B cell (primary cell): ENCODE measurements around the gene SUCLG1. TPM values are rescaled to one million over a fixed set of nuclear protein-coding genes. Genes with fewer than 3 reads are reported as not detected.

Experiments
- ATAC-seq: fragments of 200-7000 bp; cut with Tn5 transposase; one replicate; pipeline ENCODE4 v1.10.0; 2021; ENCODE audit warnings: low read depth, mild to moderate bottlenecking, moderate number of reproducible peaks, moderate library complexity
- CTCF ChIA-PET: fragments of 350-600 bp; sonication (Branson Sonifier 250); formaldehyde crosslinking; loops from one replicate; lab custom pipeline; 2021; ENCODE audit warnings: antibody characterized with exemption, inconsistent platforms; lab: Charles Lee
- POLR2A ChIA-PET: fragments of 350-600 bp; sonication (Branson Sonifier 250); formaldehyde crosslinking; loops from one replicate; lab custom pipeline; 2021; ENCODE audit warnings: antibody characterized with exemption; lab: Charles Lee
- DNase-seq: peaks from one replicate; pipeline ENCODE4 v3.0.0; 2013
- H2AFZ ChIP-seq: 2 replicates; pipeline ENCODE4 v1.6.1; 2012; ENCODE audit warnings: mild to moderate bottlenecking, low read depth, low read length; ENCODE audit not compliant: insufficient read depth, poor library complexity, severe bottlenecking
- H3K27ac ChIP-seq, 2 donors: 1 replicate in 1 of 2; 2 replicates in 1 of 2; pipeline ENCODE4 v1.5.1; 2012 to 2013; ENCODE audit warnings: low read length in 2 of 2, mild to moderate bottlenecking in 2 of 2, moderate library complexity in 1 of 2
- H3K27me3 ChIP-seq, 4 experiments: fragments of 200-600 bp in 1 of 4; sonication (generic) in 1 of 4; replicated peaks in 1 of 4; 1 replicate in 2 of 4; 2 replicates in 2 of 4; pipeline versions ENCODE4 v1.6.1 to v1.7.0; 2013 to 2016; ENCODE audit warnings: low read length in 3 of 4, mild to moderate bottlenecking in 2 of 4, mixed read lengths in 1 of 4, moderate library complexity in 1 of 4; ENCODE audit not compliant: insufficient read depth in 4 of 4, control insufficient read depth in 3 of 4; ENCODE audit errors: control extremely low read depth in 1 of 4
- H3K36me3 ChIP-seq, 2 experiments: replicated peaks in 1 of 2; 1 replicate in 1 of 2; 2 replicates in 1 of 2; pipeline versions ENCODE4 v1.6.1 to v1.7.1; 2013; ENCODE audit warnings: low read length in 1 of 2; ENCODE audit not compliant: insufficient read depth in 2 of 2, control insufficient read depth in 1 of 2; ENCODE audit errors: control extremely low read depth in 1 of 2, extremely low read depth in 1 of 2
- H3K4me1 ChIP-seq, 2 donors: fragments of 200-600 bp in 1 of 2; sonication (generic) in 1 of 2; 1 replicate in 1 of 2; 2 replicates in 1 of 2; pipeline versions ENCODE4 v1.5.1 to v1.6.1; 2013 to 2017; ENCODE audit warnings: low read length in 2 of 2; ENCODE audit not compliant: control insufficient read depth in 2 of 2, insufficient read depth in 2 of 2
- H3K4me2 ChIP-seq: replicated peaks from 2 replicates; pipeline ENCODE3; 2012; ENCODE audit warnings: mild to moderate bottlenecking, low read depth, low read length; ENCODE audit not compliant: poor library complexity, severe bottlenecking
- H3K4me3 ChIP-seq, 5 experiments: fragments of 200-600 bp in 1 of 5; sonication (generic) in 1 of 5; 1 replicate in 3 of 5; 2 replicates in 2 of 5; pipeline versions ENCODE4 v1.5.1 to v1.7.0; 2011 to 2016; ENCODE audit warnings: low read length in 4 of 5, mild to moderate bottlenecking in 4 of 5, low read depth in 2 of 5, control low read depth in 1 of 5, moderate library complexity in 1 of 5; ENCODE audit not compliant: insufficient read depth in 1 of 5; ENCODE audit errors: control extremely low read depth in 1 of 5, extremely low read depth in 1 of 5
- H3K79me2 ChIP-seq: fragments of 200-600 bp; sonication (generic); one replicate; pipeline ENCODE4 v1.6.0; 2016; ENCODE audit warnings: low read length; ENCODE audit not compliant: control insufficient read depth, insufficient read depth
- H3K9ac ChIP-seq: fragments of 200-600 bp; sonication (generic); 2 replicates; pipeline ENCODE4 v1.6.1; 2017; ENCODE audit warnings: mild to moderate bottlenecking, low read length, moderate library complexity
- H3K9me3 ChIP-seq, 3 donors: one replicate each; pipeline versions ENCODE4 v1.6.1 to v1.7.1; 2013; ENCODE audit warnings: low read length in 2 of 3; ENCODE audit not compliant: control insufficient read depth in 2 of 3, insufficient read depth in 1 of 3; ENCODE audit errors: control extremely low read depth in 1 of 3
- H4K20me1 ChIP-seq: 2 replicates; pipeline ENCODE4 v1.6.0; 2012; ENCODE audit warnings: mild to moderate bottlenecking, low read length; ENCODE audit not compliant: insufficient read depth, control insufficient read depth, poor library complexity, severe bottlenecking
- H3K27ac Mint-ChIP-seq: one replicate; pipeline ENCODE4 v1.8.0; 2021; ENCODE audit warnings: mixed read lengths
- H3K27me3 Mint-ChIP-seq: one replicate; pipeline ENCODE4 v1.8.0; 2021; ENCODE audit warnings: mixed read lengths
- H3K4me1 Mint-ChIP-seq: one replicate; pipeline ENCODE4 v1.8.0; 2021; ENCODE audit warnings: mixed read lengths
- H3K4me3 Mint-ChIP-seq: one replicate; pipeline ENCODE4 v1.8.0; 2021; ENCODE audit warnings: mixed read lengths
- H3K9me3 Mint-ChIP-seq: one replicate; pipeline ENCODE4 v1.8.0; 2022; ENCODE audit warnings: mixed read lengths; ENCODE audit not compliant: insufficient read depth
- EZH2 ChIP-seq: IDR thresholded peaks from 2 replicates; pipeline ENCODE4 v1.6.1; 2012; ENCODE audit warnings: borderline replicate concordance, low read depth, mild to moderate bottlenecking, moderate library complexity, low read length; ENCODE audit not compliant: insufficient read depth, poor library complexity, severe bottlenecking
- WGBS: methylation state at CpG from one replicate; pipeline ENCODE4 v1.1.5; 2013; ENCODE audit warnings: missing lambda C conversion rate; ENCODE audit not compliant: insufficient coverage; 5-methylcytosine and 5-hydroxymethylcytosine counted together
- intact Hi-C: fragments of 100-400 bp; cut with micrococcal nuclease; formaldehyde crosslinking; loops from one replicate; pipeline ENCODE4 v1.10.0; 2022
- polyA plus RNA-seq: library from polyadenylated mRNA; depleted of rRNA; stranded (reverse); fragments of >200 nt; gene quantifications from 2 replicates; pipeline ENCODE4 v1.2.3, GENCODE V29; 2012
- total RNA-seq, 2 donors: library from RNA; stranded (reverse); fragments of 120-200 nt in 1 of 2; gene quantifications; 1 replicate in 1 of 2; 2 replicates in 1 of 2; pipeline versions ENCODE4 v1.2.3 to v1.2.4, GENCODE V29; 2013 to 2022
- TF ChIP-seq, protein P1 (sequence below): fragments of 200-600 bp; IDR thresholded peaks from one replicate; pipeline ENCODE4 v1.8.0; 2022; ENCODE audit warnings: antibody characterized with exemption, mild to moderate bottlenecking

SUCLG1 gene
- total and polyA plus RNA-seq, 2 donors (not counting 1 experiment from before 2014, with no cell fraction given), result 16.1 to 31.8 TPM

DNA sequence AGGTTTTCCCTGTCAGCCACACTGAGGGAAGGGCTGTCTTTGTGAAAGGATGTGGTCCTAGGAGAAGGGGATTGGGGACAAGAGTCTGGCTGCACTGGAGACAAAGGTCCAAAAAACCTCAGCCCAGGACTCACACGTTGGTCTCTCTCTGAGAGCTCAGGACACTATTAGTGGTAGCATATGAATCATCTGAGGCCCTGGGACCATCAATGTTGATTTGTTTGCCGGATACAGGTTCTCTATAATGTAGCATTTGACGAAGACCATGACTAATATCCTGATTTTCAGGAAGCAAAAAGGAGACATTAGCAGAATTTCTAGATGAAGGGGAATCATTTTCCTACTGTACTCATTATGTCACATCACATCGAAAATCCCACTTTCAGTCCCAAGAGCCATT, 35.0 kb upstream of the SUCLG1 start:
- H3K79me2 ChIP-seq, result no peaks in the 10 kb centered on the region
- H3K27ac ChIP-seq, result no peak overlapping the region
- no peaks in the 10 kb centered on the region for H3K9me3 ChIP-seq
- POLR2A ChIA-PET, result no interaction called here
- H3K4me2 ChIP-seq, result no peak overlapping the region
- no peak for ATAC-seq
- no peak overlapping the region for H3K9ac ChIP-seq
- TF ChIP-seq EZH2, result no peak
- TF ChIP-seq, protein P1, sequence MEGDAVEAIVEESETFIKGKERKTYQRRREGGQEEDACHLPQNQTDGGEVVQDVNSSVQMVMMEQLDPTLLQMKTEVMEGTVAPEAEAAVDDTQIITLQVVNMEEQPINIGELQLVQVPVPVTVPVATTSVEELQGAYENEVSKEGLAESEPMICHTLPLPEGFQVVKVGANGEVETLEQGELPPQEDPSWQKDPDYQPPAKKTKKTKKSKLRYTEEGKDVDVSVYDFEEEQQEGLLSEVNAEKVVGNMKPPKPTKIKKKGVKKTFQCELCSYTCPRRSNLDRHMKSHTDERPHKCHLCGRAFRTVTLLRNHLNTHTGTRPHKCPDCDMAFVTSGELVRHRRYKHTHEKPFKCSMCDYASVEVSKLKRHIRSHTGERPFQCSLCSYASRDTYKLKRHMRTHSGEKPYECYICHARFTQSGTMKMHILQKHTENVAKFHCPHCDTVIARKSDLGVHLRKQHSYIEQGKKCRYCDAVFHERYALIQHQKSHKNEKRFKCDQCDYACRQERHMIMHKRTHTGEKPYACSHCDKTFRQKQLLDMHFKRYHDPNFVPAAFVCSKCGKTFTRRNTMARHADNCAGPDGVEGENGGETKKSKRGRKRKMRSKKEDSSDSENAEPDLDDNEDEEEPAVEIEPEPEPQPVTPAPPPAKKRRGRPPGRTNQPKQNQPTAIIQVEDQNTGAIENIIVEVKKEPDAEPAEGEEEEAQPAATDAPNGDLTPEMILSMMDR, result no peak
- no peaks in the 10 kb centered on the region for H3K36me3 ChIP-seq
- 80% methylated on average over 1 of the region's 4 CpGs for WGBS
- H2AFZ ChIP-seq, result no peak overlapping the region
- no peaks in the 10 kb centered on the region for H3K27me3 Mint-ChIP-seq
- H3K4me3 Mint-ChIP-seq, result no peak overlapping the region
- no peak overlapping the region for H3K4me3 ChIP-seq
- H3K27ac Mint-ChIP-seq, result no peak overlapping the region
- no peaks in the 10 kb centered on the region for H3K27me3 ChIP-seq
- intact Hi-C loops, result no loop called here
- DNase-seq, result no peak
- no peaks in the 10 kb centered on the region for H4K20me1 ChIP-seq
- CTCF ChIA-PET, result interaction anchor here (0.5 to 5.5 kb wide), 6 partner anchors 21 to 793 kb away, joined by 3 to 31 read pairs (median 3); no protein-coding TSS in a partner anchor
- H3K4me1 ChIP-seq, result no peaks in the 10 kb centered on the region
- H3K4me1 Mint-ChIP-seq, result no peaks in the 10 kb centered on the region
- H3K9me3 Mint-ChIP-seq, result no peaks in the 10 kb centered on the region

- Histone ChIP-seq H3K36me3 (no peaks in the 10 kb centered on the region), H4K20me1 (no peaks in the 10 kb centered on the region), H2AFZ (no peak overlapping the region), H3K9ac (no peak overlapping the region), H3K4me1 (no peaks in the 10 kb centered on the region), H3K27me3 (no peaks in the 10 kb centered on the region), H3K4me3 (no peak overlapping the region), H3K4me2 (no peak overlapping the region), H3K27ac (no peak overlapping the region), H3K9me3 (no peaks in the 10 kb centered on the region), H3K79me2 (no peaks in the 10 kb centered on the region)
- H3K4me3 Mint-ChIP-seq, result no peak overlapping the region
- TF ChIP-seq EZH2, result no peak
- TF ChIP-seq, protein P1, result no peak
- CTCF ChIA-PET, result interaction anchor here (0.8 to 5.5 kb wide), 6 partner anchors 368 to 793 kb away, joined by 3 to 31 read pairs (median 4); partner anchors contain the start of gene TRABD2A
- POLR2A ChIA-PET, result no interaction called here
- no peaks in the 10 kb centered on the region for H3K27me3 Mint-ChIP-seq
- ATAC-seq (no peak), DNase-seq (no peak)
- H3K4me1 Mint-ChIP-seq, result no peaks in the 10 kb centered on the region
- H3K9me3 Mint-ChIP-seq, result no peaks in the 10 kb centered on the region
- intact Hi-C loops, result no loop called here
- H3K27ac Mint-ChIP-seq, result no peak overlapping the region
- 96% methylated on average over 3 of the region's 5 CpGs for WGBS
These were observed 34.4 kb upstream of the SUCLG1 start for GRCh38 chr2:84493514-84493913.
